GM12878 (cell line): Measurements from ENCODE around the gene PUSL1. TPM values are rescaled to one million over a fixed set of nuclear protein-coding genes. Genes with fewer than 3 reads are reported as not detected.

Experiments used
- CHD1 ChIP-seq: IDR thresholded peaks from 2 replicates; pipeline ENCODE4 v1.6.1; 2012; ENCODE audit warnings: low read depth, low read length, improper control_type of control experiment
- EED ChIP-seq: sonication (generic); IDR thresholded peaks from 2 replicates; pipeline ENCODE4 v1.6.1; 2016; ENCODE audit warnings: antibody characterized with exemption, low read depth
- GATAD2B ChIP-seq: fragments of 450-650 bp; conservative IDR thresholded peaks from 2 replicates; pipeline ENCODE4 v1.6.1; 2017; ENCODE audit warnings: low read depth, mild to moderate bottlenecking, moderate library complexity
- HDGF ChIP-seq: fragments of 450-650 bp; IDR thresholded peaks from 2 replicates; pipeline ENCODE4 v1.6.1; 2016; ENCODE audit warnings: antibody characterized with exemption
- NFYB ChIP-seq: IDR thresholded peaks from 2 replicates; pipeline ENCODE4 v1.6.1; 2011; ENCODE audit warnings: low read depth, mild to moderate bottlenecking, low read length, improper control_type of control experiment, moderate library complexity; ENCODE audit not compliant: insufficient read depth
- POU2F2 ChIP-seq: IDR thresholded peaks from 3 replicates; pipeline ENCODE4 v1.6.1; 2011; ENCODE audit warnings: low read depth, mild to moderate bottlenecking, low read length, borderline replicate concordance
- RAD21 ChIP-seq: IDR thresholded peaks from 2 replicates; pipeline ENCODE4 v1.6.1; 2011; ENCODE audit warnings: mild to moderate bottlenecking, low read depth, low read length, moderate library complexity; ENCODE audit not compliant: insufficient read depth
- RAD51 ChIP-seq: fragments of 450-650 bp; IDR thresholded peaks from 2 replicates; pipeline ENCODE4 v1.6.1; 2016; ENCODE audit warnings: moderate library complexity, mild to moderate bottlenecking, inconsistent platforms
- SIN3A ChIP-seq: IDR thresholded peaks from 2 replicates; pipeline ENCODE4 v1.6.1; 2012; ENCODE audit warnings: low read depth, low read length, improper control_type of control experiment
- SMC3 ChIP-seq: IDR thresholded peaks from 2 replicates; pipeline ENCODE4 v1.6.1; 2011; ENCODE audit warnings: low read length, improper control_type of control experiment, borderline replicate concordance
- TAF1 ChIP-seq: IDR thresholded peaks from 2 replicates; pipeline ENCODE4 v1.6.1; 2011; ENCODE audit warnings: mild to moderate bottlenecking, low read depth, low read length, borderline replicate concordance
- ZBED1 ChIP-seq: IDR thresholded peaks from 2 replicates; pipeline ENCODE4 v1.6.1; 2016; ENCODE audit warnings: borderline replicate concordance
- ZNF217 ChIP-seq: fragments of 450-650 bp; IDR thresholded peaks from 2 replicates; pipeline ENCODE4 v1.6.1; 2017; ENCODE audit warnings: antibody characterized with exemption, mild to moderate bottlenecking
- polyA plus RNA-seq, 11 experiments: library from polyadenylated mRNA; depleted of rRNA in 4 of 11; unstranded in 6 of 11; stranded (reverse) in 5 of 11; fragments of >200 nt; fragmentation: Nextera tagmentation in 4 of 11; fragmentation: Illumina TruSeq in 1 of 11; extraction: Ambion mirVana in 4 of 11; extraction: Trizol in 1 of 11; gene quantifications; 1 replicate in 1 of 11; 2 replicates in 10 of 11; pipeline versions ENCODE4 v1.2.1 to v1.2.3, GENCODE V29; 2011 to 2016; ENCODE audit warnings: inconsistent platforms in 2 of 11, missing spikeins in 2 of 11, low read depth in 1 of 11
- total RNA-seq, 4 experiments: library from RNA; depleted of rRNA in 3 of 4; stranded (reverse); fragments of >200 nt in 3 of 4; fragmentation: Illumina TruSeq in 1 of 4; extraction: Trizol in 1 of 4; gene quantifications; 2 replicates each; pipeline versions ENCODE4 v1.2.1 to v1.2.3, GENCODE V29; 2013 to 2021
- TF ChIP-seq, protein P1 (sequence below), 3 experiments: IDR thresholded peaks in 2 of 3; conservative IDR thresholded peaks in 1 of 3; 2 replicates each; pipeline ENCODE4 v1.5.1; 2011; ENCODE audit warnings: low read depth in 3 of 3, low read length in 3 of 3, mild to moderate bottlenecking in 3 of 3, control low read depth in 2 of 3, moderate library complexity in 2 of 3, inconsistent platforms in 1 of 3, mixed read lengths in 1 of 3; ENCODE audit not compliant: control insufficient read depth in 2 of 3, insufficient read depth in 1 of 3; ENCODE audit errors: extremely low read depth in 1 of 3
- TF ChIP-seq, protein P2 (sequence below): fragments of 450-650 bp; formaldehyde crosslinking; IDR thresholded peaks from 2 replicates; pipeline ENCODE4 v1.4.0; 2020; ENCODE audit warnings: mild to moderate bottlenecking, moderate library complexity
- TF ChIP-seq, protein P3 (sequence below): IDR thresholded peaks from 2 replicates; pipeline ENCODE4 v1.6.1; 2011; ENCODE audit warnings: low read depth, low read length, improper control_type of control experiment, borderline replicate concordance
- TF ChIP-seq, protein P4 (sequence below): fragments of 450-650 bp; IDR thresholded peaks from 2 replicates; pipeline ENCODE4 v1.6.1; 2017; ENCODE audit warnings: low read depth, mild to moderate bottlenecking, moderate library complexity

Gene PUSL1
- total and polyA plus RNA-seq, 10 of the 15 experiments (the other 5 are each of a cell fraction or from before 2014, with no cell fraction given) = 0.16 to 28.4 (median 15.1) TPM

DNA sequence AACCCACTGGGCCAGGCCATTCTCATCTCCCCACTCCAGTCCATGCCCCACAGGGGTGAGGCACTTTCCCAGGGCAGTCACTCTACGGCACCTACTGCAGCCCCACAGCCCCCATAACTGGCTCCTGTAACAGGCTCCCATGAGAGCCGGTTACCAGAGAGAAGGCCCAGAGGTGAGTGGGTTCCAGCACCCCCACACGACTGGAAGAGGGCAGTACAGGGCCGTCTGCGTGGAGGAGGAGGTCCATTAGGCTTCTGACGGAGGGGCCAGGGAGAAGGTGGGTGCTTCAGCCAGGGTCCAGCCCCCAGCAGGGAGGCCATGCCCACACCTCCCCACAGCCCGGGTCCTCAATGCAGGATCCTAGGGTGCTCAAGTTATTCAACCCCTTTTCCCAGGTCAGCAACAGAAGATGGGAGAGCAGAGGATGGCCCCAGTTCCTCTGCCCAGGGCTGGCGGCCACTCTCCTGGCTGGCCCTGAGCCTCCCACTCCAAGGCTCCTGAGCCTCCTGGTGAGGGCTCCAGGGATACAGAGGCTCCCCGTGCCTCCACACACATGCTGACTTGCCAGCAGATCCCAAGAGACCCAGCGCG lies 2.2 kb upstream of the PUSL1 start (continued):
- TF ChIP-seq EED = no peak
- TF ChIP-seq RAD21 = peak; percentile 19; the same call in 1 of the 2 replicates
- no peak for TF ChIP-seq ZBED1
- TF ChIP-seq ZNF217 = no peak
- TF ChIP-seq GATAD2B = no peak
- no peak for TF ChIP-seq NFYB
- TF ChIP-seq RAD51 = no peak
- no peak for TF ChIP-seq POU2F2
- TF ChIP-seq, protein P1, sequence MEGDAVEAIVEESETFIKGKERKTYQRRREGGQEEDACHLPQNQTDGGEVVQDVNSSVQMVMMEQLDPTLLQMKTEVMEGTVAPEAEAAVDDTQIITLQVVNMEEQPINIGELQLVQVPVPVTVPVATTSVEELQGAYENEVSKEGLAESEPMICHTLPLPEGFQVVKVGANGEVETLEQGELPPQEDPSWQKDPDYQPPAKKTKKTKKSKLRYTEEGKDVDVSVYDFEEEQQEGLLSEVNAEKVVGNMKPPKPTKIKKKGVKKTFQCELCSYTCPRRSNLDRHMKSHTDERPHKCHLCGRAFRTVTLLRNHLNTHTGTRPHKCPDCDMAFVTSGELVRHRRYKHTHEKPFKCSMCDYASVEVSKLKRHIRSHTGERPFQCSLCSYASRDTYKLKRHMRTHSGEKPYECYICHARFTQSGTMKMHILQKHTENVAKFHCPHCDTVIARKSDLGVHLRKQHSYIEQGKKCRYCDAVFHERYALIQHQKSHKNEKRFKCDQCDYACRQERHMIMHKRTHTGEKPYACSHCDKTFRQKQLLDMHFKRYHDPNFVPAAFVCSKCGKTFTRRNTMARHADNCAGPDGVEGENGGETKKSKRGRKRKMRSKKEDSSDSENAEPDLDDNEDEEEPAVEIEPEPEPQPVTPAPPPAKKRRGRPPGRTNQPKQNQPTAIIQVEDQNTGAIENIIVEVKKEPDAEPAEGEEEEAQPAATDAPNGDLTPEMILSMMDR (IDR thresholded peaks at IDR 0.05 in 2 of 3, conservative IDR thresholded peaks at IDR 0.05 in 1 of 3; ENCODE audit: control insufficient read depth in 2 of 3, extremely low read depth in 1 of 3, insufficient read depth in 1 of 3, low read depth in 3 of 3, low read length in 3 of 3) = peak; percentile 34 to 48 (median 37); a peak in 5 of 6 replicates
- peak; percentile 15; the same call in 1 of the 2 replicates for TF ChIP-seq SMC3
- TF ChIP-seq, protein P2, sequence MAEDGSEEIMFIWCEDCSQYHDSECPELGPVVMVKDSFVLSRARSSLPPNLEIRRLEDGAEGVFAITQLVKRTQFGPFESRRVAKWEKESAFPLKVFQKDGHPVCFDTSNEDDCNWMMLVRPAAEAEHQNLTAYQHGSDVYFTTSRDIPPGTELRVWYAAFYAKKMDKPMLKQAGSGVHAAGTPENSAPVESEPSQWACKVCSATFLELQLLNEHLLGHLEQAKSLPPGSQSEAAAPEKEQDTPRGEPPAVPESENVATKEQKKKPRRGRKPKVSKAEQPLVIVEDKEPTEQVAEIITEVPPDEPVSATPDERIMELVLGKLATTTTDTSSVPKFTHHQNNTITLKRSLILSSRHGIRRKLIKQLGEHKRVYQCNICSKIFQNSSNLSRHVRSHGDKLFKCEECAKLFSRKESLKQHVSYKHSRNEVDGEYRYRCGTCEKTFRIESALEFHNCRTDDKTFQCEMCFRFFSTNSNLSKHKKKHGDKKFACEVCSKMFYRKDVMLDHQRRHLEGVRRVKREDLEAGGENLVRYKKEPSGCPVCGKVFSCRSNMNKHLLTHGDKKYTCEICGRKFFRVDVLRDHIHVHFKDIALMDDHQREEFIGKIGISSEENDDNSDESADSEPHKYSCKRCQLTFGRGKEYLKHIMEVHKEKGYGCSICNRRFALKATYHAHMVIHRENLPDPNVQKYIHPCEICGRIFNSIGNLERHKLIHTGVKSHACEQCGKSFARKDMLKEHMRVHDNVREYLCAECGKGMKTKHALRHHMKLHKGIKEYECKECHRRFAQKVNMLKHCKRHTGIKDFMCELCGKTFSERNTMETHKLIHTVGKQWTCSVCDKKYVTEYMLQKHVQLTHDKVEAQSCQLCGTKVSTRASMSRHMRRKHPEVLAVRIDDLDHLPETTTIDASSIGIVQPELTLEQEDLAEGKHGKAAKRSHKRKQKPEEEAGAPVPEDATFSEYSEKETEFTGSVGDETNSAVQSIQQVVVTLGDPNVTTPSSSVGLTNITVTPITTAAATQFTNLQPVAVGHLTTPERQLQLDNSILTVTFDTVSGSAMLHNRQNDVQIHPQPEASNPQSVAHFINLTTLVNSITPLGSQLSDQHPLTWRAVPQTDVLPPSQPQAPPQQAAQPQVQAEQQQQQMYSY (CRISPR knock-in tag) = no peak
- 0 out of 2 replicates have a peak, but pooled peaks have one; percentile 42 for TF ChIP-seq SIN3A
- TF ChIP-seq HDGF = no peak
- TF ChIP-seq TAF1 = no peak
- TF ChIP-seq, protein P3, sequence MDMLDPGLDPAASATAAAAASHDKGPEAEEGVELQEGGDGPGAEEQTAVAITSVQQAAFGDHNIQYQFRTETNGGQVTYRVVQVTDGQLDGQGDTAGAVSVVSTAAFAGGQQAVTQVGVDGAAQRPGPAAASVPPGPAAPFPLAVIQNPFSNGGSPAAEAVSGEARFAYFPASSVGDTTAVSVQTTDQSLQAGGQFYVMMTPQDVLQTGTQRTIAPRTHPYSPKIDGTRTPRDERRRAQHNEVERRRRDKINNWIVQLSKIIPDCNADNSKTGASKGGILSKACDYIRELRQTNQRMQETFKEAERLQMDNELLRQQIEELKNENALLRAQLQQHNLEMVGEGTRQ = no peak
- no peak for TF ChIP-seq CHD1
- TF ChIP-seq, protein P4, sequence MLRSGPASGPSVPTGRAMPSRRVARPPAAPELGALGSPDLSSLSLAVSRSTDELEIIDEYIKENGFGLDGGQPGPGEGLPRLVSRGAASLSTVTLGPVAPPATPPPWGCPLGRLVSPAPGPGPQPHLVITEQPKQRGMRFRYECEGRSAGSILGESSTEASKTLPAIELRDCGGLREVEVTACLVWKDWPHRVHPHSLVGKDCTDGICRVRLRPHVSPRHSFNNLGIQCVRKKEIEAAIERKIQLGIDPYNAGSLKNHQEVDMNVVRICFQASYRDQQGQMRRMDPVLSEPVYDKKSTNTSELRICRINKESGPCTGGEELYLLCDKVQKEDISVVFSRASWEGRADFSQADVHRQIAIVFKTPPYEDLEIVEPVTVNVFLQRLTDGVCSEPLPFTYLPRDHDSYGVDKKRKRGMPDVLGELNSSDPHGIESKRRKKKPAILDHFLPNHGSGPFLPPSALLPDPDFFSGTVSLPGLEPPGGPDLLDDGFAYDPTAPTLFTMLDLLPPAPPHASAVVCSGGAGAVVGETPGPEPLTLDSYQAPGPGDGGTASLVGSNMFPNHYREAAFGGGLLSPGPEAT = no peak
- TF ChIP-seq, all 136 proteins: peak for 4
